ENCODE data around the gene MAPKAP1. TPM values are rescaled to one million over a fixed set of nuclear protein-coding genes. Genes with fewer than 3 reads are reported as not detected.

MAPKAP1 gene
- total RNA-seq, 2 experiments from 2014 or later: 111 to 117 TPM

- ChIA-PET CTCF (interaction anchor here (1.2 kb wide), 1 partner anchor 71 kb away, joined by 4 read pairs; no protein-coding TSS in a partner anchor), POLR2A (no interaction called here)
These were observed 77.6 kb downstream of the MAPKAP1 start for GRCh38 chr9:125629446-125629845.

DNA sequence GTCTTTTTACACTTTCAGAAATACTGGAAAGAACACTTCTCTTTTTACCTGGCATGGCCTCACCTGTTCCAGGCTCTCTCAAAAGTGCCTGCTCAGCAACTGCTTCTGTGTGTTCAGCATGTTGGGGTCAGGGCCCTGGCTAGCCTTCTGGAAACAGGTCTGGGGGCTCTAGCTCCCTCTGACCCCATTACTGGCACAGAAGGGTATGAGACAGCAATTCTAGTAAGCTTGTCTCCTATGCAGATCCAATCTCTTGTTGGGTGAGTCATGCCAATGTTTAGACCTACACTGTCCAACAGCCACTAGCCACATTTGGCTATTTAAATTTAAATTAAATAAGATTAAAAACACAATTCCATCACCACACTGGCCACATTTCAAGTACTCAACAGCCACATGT, 80.8 kb downstream of the MAPKAP1 start:
- ChIA-PET POLR2A (no interaction called here), CTCF (no interaction called here)

DNA sequence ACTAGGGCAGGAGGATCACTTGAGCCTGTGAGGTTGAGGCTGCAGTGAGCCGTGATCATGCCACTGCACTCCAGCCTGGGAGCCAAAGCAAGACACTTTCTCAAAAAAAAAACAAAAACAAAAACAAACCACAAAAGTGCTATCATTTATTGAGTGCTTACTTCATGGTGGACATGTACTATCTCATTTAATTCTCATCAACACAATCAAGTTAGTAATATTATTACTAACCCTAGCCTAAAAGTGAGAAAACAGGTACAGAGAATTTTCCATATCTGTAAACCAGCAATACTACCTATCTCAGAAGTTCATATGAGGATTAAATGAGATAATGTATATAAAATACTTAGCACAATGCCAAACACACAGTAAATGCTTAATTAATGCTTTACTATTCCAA, 85.8 kb downstream of the MAPKAP1 start:
- CTCF ChIA-PET: no interaction called here
- POLR2A ChIA-PET: no interaction called here

GRCh38 chr9:125620216-125620615, 86.8 kb downstream of the MAPKAP1 start:
- POLR2A ChIA-PET: no interaction called here
- CTCF ChIA-PET: no interaction called here

- ChIA-PET CTCF (no interaction called here), POLR2A (no interaction called here)
These were observed 89.9 kb downstream of the MAPKAP1 start for GRCh38 chr9:125617087-125617486.

- ChIA-PET POLR2A (no interaction called here), CTCF (no interaction called here)
These were observed 93.9 kb downstream of the MAPKAP1 start for GRCh38 chr9:125613141-125613540.

DNA sequence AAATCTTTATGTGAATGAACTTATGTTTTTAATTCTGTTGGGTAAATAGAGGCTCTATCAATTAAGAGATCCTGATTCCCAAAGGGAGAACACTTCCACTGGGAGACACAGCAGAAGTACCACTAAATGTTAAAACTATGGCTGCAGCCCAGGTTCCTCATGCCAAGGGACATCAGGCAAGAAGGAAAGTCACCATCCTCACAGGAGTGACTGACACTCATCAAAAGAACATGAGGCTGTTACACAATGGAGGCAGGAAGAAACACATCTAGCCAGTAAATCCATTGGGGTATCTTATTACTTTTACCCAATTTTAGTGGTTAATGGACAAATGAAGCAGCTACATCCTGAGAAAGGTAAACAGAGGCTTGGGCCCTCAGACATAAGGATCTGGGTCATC, 94.4 kb downstream of the MAPKAP1 start:
- ChIA-PET POLR2A (no interaction called here), CTCF (no interaction called here)

DNA sequence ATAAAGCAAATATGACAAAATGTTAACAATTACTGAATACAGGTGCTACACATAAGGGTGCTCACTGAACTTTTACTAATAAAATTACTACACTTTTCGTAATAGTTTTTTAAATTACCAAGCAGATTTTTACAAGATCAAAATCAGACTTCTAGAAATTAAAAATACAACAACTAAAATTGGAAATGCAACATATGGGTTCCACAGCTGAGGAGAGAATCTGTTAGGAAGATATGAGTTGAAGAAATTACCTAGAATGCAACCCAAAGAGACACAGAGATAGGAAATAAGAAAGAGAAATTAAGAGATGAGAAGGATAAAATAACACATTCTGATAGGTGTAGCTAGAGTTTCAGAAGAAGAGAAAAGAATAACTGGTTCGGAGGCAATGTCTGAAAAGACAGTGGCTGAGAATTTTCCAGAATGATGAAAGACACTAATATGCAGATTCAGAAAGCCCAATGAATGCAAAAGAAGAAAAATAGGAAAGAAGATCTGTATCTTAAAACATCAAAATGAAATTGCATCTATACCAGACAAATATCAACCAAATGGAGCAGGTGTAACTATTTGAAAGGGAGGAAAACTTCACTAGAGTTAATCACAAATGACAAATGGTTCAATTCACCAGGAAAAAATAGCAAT, 95.8 kb downstream of the MAPKAP1 start:
- ChIA-PET POLR2A (no interaction called here), CTCF (no interaction called here)

GRCh38 chr9:125609744-125610143, 97.3 kb downstream of the MAPKAP1 start:
- CTCF ChIA-PET: interaction anchor here (0.6 kb wide), 1 partner anchor 73 kb away, joined by 3 read pairs; no protein-coding TSS in a partner anchor
- POLR2A ChIA-PET: interaction anchor here (0.5 kb wide), 1 partner anchor 1202 kb away, joined by 5 read pairs; no protein-coding TSS in a partner anchor

DNA sequence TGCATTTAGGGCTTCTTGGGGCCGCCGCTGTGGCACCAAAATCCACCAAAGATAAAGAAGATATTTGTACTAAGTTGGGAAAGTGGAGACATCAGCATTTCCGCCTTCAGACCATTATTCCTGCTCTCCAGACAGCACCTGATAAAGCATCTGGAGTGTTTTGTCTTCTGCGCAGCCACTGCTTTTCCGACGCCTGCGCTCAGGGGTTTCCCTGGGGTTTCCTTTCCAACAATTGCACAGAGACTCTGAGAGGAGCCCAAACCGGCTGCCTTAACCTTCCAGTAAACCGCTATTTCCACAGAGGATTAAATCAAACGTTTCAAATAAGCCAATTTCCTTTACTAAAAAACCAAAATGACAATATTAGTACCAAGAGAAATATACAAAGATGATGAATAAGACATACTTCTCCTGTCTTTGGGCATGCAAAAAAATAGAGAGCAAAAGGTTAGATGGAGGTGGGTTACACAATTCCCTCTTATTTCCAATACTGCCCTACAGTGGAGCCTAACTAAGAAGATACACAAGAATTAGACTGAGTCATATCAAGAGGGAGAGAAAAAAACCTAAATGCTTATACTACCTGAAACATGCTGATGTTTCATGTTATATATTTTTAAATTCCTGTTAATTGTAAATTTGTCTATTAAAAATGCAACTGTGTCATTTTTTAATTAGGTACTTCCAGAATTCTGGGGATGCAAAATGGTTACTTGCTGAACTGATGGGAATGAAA, 98.4 kb downstream of the MAPKAP1 start:
- ChIA-PET POLR2A (no interaction called here), CTCF (no interaction called here)

- POLR2A ChIA-PET: no interaction called here
- CTCF ChIA-PET: no interaction called here
These were observed 102.8 kb downstream of the MAPKAP1 start for GRCh38 chr9:125604196-125604595.

DNA sequence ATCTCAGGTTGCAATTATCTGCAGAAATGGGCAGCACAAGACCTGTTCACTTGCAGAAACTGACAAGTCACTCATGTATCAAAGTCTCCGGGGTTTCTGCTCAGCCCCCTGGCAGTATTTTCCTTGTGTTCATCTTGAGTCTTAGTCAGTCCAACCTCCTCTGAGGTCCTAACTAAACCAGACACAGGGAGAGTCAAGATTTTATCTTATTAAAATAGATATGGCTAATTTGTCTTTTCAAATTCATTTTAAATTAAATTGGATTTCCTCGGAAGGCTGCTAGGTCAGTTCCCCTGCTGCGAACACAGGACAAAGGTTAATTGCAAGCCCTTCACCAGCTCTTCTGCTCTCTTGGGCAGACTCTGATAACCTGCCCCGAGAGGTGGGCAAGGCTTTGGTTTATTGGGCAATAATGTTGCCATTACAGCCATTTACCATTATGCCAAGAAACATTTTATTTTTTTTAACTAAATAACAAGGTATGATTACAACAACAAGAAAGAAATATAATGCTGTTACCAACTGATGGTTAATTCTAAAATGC, 103.5 kb downstream of the MAPKAP1 start:
- POLR2A ChIA-PET: no interaction called here

GRCh38 chr9:125601961-125602360, 105.0 kb downstream of the MAPKAP1 start:
- CTCF ChIA-PET: interaction anchor here (0.6 kb wide), 1 partner anchor 249 kb away, joined by 4 read pairs; no protein-coding TSS in a partner anchor
- POLR2A ChIA-PET: no interaction called here

More for the DNA sequence above, 103.5 kb downstream of the MAPKAP1 start:
- CTCF ChIA-PET: no interaction called here

DNA sequence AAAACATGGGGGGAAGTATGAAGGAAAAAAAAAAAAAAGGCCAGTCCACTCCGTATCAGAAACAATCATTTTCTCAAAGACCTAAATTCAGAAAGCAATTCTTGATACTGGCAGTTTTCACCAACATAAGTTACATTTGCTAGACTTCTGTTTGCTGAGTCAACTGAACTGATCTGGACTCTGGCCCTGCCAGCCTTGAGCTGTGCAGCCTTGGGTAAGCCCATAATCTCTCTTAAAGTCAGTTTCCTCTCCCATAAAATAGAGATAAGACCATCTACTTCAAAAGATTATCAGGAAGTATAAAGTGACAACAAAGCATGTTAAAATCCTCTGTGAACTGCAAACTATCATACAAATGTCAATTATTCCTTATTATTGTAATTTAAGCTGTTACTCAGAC, 106.8 kb downstream of the MAPKAP1 start:
- CTCF ChIA-PET: no interaction called here
- POLR2A ChIA-PET: no interaction called here

DNA sequence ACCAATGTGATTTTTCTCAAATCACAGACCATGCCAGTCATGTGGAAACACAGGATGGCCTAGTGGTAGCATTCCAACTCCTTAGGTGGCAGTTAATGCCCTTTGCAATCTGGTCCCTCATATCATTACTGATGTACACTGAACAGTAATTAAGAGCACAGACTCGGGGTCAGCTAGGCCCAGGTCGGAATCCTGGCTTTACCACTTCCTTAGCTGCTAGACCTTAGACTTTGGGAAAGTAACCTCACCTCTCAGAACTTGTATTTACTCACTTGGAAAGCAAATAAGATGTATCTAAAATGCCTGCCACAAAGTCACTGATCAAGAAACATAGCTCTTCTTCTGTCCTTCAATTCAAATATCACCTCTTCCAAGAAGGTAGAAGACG, 112.8 kb downstream of the MAPKAP1 start:
- ChIA-PET POLR2A (no interaction called here), CTCF (no interaction called here)

GRCh38 chr9:125593581-125594222, 113.3 kb downstream of the MAPKAP1 start:
- ChIA-PET CTCF (interaction anchor here (0.6 kb wide), 1 partner anchor 84 kb away, joined by 3 read pairs; no protein-coding TSS in a partner anchor), POLR2A (no interaction called here)

- CTCF ChIA-PET: no interaction called here
- POLR2A ChIA-PET: no interaction called here
These were observed 115.1 kb downstream of the MAPKAP1 start for GRCh38 chr9:125591888-125592287.

DNA sequence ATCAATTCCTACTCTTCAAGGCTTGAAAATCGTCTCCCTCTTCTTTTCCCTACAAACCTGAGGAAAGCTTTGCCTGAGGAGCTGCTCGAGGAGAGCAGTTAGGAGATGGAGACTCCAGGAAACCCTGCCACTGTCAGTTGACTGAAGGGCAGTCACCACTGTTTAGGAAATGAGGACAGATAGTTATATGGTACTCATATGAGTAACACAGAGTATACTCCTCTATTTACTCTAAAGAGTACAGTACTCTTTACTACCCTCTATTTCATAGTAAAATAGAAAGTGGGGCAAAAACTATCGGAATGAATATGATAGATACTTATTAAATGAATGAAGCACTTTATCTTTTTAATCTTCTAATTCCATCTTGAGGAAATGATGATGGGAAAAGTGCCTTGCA, 115.8 kb downstream of the MAPKAP1 start:
- POLR2A ChIA-PET: no interaction called here
- CTCF ChIA-PET: interaction anchor here (0.6 kb wide), 1 partner anchor 817 kb away, joined by 3 read pairs; no protein-coding TSS in a partner anchor

GRCh38 chr9:125589287-125589686, 117.7 kb downstream of the MAPKAP1 start:
- ChIA-PET POLR2A (no interaction called here), CTCF (no interaction called here)

DNA sequence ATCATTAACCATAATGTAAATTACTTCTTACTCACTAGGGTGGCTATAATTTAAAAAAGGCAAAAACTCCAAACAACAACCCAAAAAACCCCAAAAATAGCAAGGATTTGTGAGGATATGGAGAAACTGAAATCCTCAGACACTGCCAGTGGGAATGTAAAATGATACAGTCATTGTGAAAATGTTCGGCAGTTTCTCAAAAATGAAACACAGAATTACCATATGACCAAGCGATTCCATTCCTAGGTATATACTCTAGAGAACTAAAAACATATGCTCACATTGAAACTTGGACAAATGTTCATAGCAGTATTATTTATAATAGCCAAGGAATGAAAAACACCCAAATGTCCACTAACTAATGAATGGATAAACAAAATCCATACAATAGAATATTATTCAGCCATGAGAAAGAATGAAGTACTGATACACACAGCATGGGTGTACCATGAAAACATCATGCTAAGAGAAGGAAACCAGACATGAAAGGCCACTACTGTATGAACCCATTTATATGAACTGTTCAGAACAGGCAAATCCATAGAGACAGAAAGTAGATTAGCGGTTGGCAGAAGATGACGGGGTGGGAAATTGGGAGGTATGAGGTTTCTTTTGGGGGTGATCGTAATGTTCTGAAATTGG, 119.1 kb downstream of the MAPKAP1 start:
- CTCF ChIA-PET: no interaction called here
- POLR2A ChIA-PET: no interaction called here

Data from activated CD8-positive, alpha-beta memory T cell treated with anti-CD3 and anti-CD28 coated beads for 36 hours (primary cell).